ENCODE data around the gene ATG2A. TPM values are rescaled to one million over a fixed set of nuclear protein-coding genes. Genes with fewer than 3 reads are reported as not detected.

The ATG2A gene
- total RNA-seq, 1 experiment from 2014 or later = 24.7 TPM

DNA sequence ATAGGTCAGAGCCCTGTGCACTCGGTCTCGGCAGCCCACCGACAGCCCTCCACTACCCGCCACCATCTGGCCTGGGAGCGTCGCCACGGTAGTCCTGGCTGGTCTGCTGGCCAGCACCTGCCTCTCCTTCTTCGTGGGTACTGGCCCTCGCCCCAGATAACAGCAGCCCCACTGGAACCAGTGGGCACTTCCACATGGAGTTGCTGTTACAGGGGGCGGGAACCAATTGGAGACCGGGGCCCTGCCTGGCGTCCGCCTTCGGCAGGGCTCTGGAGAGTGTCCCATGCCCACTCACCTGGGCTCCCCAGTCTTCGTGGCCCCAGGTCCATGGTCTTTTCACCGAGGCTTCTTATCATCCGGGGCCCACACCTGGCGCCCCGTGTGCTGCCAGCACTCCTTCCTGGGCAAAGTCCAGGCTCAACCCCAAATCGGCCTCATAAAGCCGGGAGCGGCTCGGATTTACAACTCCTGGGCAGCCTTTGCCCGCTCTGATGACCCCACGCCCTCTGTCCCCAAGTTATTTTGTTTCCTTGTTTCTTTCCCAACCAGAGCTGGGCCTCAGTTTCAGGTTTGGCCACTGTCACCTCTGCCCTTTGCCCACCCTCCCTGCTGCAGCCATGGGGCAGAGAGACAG lies 25.7 kb downstream of the ATG2A start:
- no peak overlapping the region for H3K9ac ChIP-seq (ENCODE audit: low read length)
- no peak overlapping the region; the same call in 1 of the 2 replicates for H3K27ac ChIP-seq (ENCODE audit: low read depth, low read length)
- TF ChIP-seq, protein P1, sequence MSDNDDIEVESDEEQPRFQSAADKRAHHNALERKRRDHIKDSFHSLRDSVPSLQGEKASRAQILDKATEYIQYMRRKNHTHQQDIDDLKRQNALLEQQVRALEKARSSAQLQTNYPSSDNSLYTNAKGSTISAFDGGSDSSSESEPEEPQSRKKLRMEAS (IDR thresholded peaks at IDR 0.05) = no peak
- TF ChIP-seq EZH2 (IDR thresholded peaks at IDR 0.05) = no peak
- ChIA-PET CTCF (interaction anchor here (10.8 kb wide), 1 partner anchor 43 kb away, joined by 112 read pairs; no protein-coding TSS in a partner anchor), RAD21 (ENCODE audit: low non-redundant PET in 1 of 2, low total read pairs in 2 of 2, uncharacterized antibody in 2 of 2, unreplicated experiment in 2 of 2) (no interaction called here), POLR2A (interaction anchor here (1.3 kb wide), 1 partner anchor 42 kb away, joined by 3 read pairs; no protein-coding TSS in a partner anchor)
- no peak overlapping the region for H3K4me2 ChIP-seq (ENCODE audit: low read length)
- BruUV-seq (replicated peaks) = no TSS peak
- H3K4me3 ChIP-seq (replicated peaks in 1 of 2; ENCODE audit: low read depth in 1 of 2, low read length in 2 of 2) = no peak overlapping the region
- H3K9me3 ChIP-seq (ENCODE audit: control insufficient read depth in 1 of 2, insufficient read depth in 1 of 2, low read depth in 1 of 2, low read length in 2 of 2) = no peaks in the 10 kb centered on the region
- ATAC-seq (no peak), DNase-seq (ENCODE audit: low read depth, low spot score) (no peak)
- no peaks in the 10 kb centered on the region for H3K9me2 ChIP-seq (ENCODE audit: insufficient read depth)
- no peaks in the 10 kb centered on the region for H4K20me1 ChIP-seq (ENCODE audit: insufficient read depth)
- no peaks in the 10 kb centered on the region for H3K79me2 ChIP-seq (ENCODE audit: insufficient read depth, low read length)
- H3K4me1 ChIP-seq (ENCODE audit: control insufficient read depth in 1 of 2, insufficient read depth in 2 of 2, low read length in 2 of 2) = peaks cover 7 to 38% of the 10 kb centered on the region in 2 experiments; a peak in 3 of 4 replicates
- H3K27me3 ChIP-seq (ENCODE audit: insufficient read depth, low read length) = no peaks in the 10 kb centered on the region
- no peaks in the 10 kb centered on the region for H3K36me3 ChIP-seq (ENCODE audit: control insufficient read depth in 1 of 2, insufficient read depth in 2 of 2, low read length in 2 of 2)
- H2AFZ ChIP-seq (ENCODE audit: low read depth, low read length, poor library complexity, severe bottlenecking) = no peak overlapping the region
- intact Hi-C loops (cut with micrococcal nuclease) = no loop called here

DNA sequence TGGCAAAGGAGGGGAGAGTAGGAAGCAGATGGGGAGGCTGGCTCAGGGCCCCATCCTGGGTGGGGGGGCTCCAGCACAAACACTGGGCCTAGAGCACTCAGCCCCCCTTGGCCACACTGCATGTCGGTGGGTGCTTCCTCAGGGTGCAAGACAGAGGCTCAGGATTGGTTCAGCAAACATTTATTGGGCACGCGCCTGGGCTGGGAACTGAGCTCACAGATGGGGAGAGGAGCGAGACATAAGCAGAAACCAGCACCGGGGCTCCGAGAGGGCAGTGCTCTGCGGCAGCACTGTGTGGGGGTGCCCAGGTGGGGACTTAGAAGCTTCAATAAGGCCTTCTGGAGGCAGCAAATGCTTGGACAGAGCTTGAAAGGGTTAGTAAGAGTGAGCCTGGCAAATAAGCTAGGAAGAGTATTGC lies 26.5 kb downstream of the ATG2A start:
- Histone ChIP-seq H2AFZ (ENCODE audit: low read depth, low read length, poor library complexity, severe bottlenecking) (no peak overlapping the region), H3K9me2 (ENCODE audit: insufficient read depth) (no peaks in the 10 kb centered on the region), H3K27ac (ENCODE audit: low read depth, low read length) (no peak overlapping the region), H3K4me1 (ENCODE audit: control insufficient read depth in 1 of 2, insufficient read depth in 2 of 2, low read length in 2 of 2) (peaks cover 7 to 42% of the 10 kb centered on the region in 2 experiments; a peak in 3 of 4 replicates), H4K20me1 (ENCODE audit: insufficient read depth) (no peaks in the 10 kb centered on the region), H3K36me3 (ENCODE audit: control insufficient read depth in 1 of 2, insufficient read depth in 2 of 2, low read length in 2 of 2) (no peaks in the 10 kb centered on the region), H3K9ac (ENCODE audit: low read length) (no peak overlapping the region), H3K4me3 (replicated peaks in 1 of 2; ENCODE audit: low read depth in 1 of 2, low read length in 2 of 2) (no peak overlapping the region), H3K79me2 (ENCODE audit: insufficient read depth, low read length) (no peaks in the 10 kb centered on the region), H3K27me3 (ENCODE audit: insufficient read depth, low read length) (no peaks in the 10 kb centered on the region), H3K9me3 (ENCODE audit: control insufficient read depth in 1 of 2, insufficient read depth in 1 of 2, low read depth in 1 of 2, low read length in 2 of 2) (no peaks in the 10 kb centered on the region), H3K4me2 (ENCODE audit: low read length) (no peak overlapping the region)
- DNase-seq (ENCODE audit: low read depth, low spot score) = no peak
- no peak for ATAC-seq
- CTCF ChIA-PET = interaction anchor here (10.8 kb wide), 1 partner anchor 42 kb away, joined by 112 read pairs; no protein-coding TSS in a partner anchor
- intact Hi-C loops (cut with micrococcal nuclease) = no loop called here
- POLR2A ChIA-PET = interaction anchor here (1.2 to 1.3 kb wide), 2 partner anchors 35 to 41 kb away, joined by 3 to 4 read pairs; no protein-coding TSS in a partner anchor
- RAD21 ChIA-PET (ENCODE audit: low non-redundant PET in 1 of 2, low total read pairs in 2 of 2, uncharacterized antibody in 2 of 2, unreplicated experiment in 2 of 2) = no interaction called here
- BruUV-seq (replicated peaks) = no TSS peak
- TF ChIP-seq EZH2 (IDR thresholded peaks at IDR 0.05) (no peak), SRF (IDR thresholded peaks at IDR 0.05; ENCODE audit: low read depth) (no peak), CBX3 (IDR thresholded peaks at IDR 0.05; ENCODE audit: low read depth) (no peak), CEBPB (IDR thresholded peaks at IDR 0.05; ENCODE audit: low read depth) (no peak), EZH2phosphoT487 (IDR thresholded peaks at IDR 0.05; ENCODE audit: borderline replicate concordance) (no peak), YY1 (IDR thresholded peaks at IDR 0.05; ENCODE audit: extremely low read depth, insufficient replicate concordance, low read depth, low read length) (no peak), SP1 (IDR thresholded peaks at IDR 0.05; ENCODE audit: low read depth) (no peak), ZNF274 (IDR thresholded peaks at IDR 0.05; ENCODE audit: low read depth, low read length) (no peak), JUND (IDR thresholded peaks at IDR 0.05) (no peak), EGR1 (IDR thresholded peaks at IDR 0.05; ENCODE audit: low read depth) (no peak), ELF1 (IDR thresholded peaks at IDR 0.05; ENCODE audit: borderline replicate concordance, low read depth) (no peak)
- TF ChIP-seq, protein P2, sequence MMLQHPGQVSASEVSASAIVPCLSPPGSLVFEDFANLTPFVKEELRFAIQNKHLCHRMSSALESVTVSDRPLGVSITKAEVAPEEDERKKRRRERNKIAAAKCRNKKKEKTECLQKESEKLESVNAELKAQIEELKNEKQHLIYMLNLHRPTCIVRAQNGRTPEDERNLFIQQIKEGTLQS (IDR thresholded peaks at IDR 0.05) = no peak
- TF ChIP-seq, protein P3, sequence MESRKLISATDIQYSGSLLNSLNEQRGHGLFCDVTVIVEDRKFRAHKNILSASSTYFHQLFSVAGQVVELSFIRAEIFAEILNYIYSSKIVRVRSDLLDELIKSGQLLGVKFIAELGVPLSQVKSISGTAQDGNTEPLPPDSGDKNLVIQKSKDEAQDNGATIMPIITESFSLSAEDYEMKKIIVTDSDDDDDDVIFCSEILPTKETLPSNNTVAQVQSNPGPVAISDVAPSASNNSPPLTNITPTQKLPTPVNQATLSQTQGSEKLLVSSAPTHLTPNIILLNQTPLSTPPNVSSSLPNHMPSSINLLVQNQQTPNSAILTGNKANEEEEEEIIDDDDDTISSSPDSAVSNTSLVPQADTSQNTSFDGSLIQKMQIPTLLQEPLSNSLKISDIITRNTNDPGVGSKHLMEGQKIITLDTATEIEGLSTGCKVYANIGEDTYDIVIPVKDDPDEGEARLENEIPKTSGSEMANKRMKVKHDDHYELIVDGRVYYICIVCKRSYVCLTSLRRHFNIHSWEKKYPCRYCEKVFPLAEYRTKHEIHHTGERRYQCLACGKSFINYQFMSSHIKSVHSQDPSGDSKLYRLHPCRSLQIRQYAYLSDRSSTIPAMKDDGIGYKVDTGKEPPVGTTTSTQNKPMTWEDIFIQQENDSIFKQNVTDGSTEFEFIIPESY (IDR thresholded peaks at IDR 0.05; ENCODE audit: extremely low read depth, insufficient replicate concordance, low read length) = no peak
- TF ChIP-seq, protein P4, sequence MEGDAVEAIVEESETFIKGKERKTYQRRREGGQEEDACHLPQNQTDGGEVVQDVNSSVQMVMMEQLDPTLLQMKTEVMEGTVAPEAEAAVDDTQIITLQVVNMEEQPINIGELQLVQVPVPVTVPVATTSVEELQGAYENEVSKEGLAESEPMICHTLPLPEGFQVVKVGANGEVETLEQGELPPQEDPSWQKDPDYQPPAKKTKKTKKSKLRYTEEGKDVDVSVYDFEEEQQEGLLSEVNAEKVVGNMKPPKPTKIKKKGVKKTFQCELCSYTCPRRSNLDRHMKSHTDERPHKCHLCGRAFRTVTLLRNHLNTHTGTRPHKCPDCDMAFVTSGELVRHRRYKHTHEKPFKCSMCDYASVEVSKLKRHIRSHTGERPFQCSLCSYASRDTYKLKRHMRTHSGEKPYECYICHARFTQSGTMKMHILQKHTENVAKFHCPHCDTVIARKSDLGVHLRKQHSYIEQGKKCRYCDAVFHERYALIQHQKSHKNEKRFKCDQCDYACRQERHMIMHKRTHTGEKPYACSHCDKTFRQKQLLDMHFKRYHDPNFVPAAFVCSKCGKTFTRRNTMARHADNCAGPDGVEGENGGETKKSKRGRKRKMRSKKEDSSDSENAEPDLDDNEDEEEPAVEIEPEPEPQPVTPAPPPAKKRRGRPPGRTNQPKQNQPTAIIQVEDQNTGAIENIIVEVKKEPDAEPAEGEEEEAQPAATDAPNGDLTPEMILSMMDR (IDR thresholded peaks at IDR 0.05 in 2 of 3, conservative IDR thresholded peaks at IDR 0.05 in 1 of 3; ENCODE audit: borderline replicate concordance in 1 of 3, insufficient read depth in 1 of 3, low read depth in 2 of 3, low read length in 2 of 3) = no peak
- TF ChIP-seq, protein P1 (IDR thresholded peaks at IDR 0.05) = no peak

All from HCT116 (cell line).